ENCODE results near the gene OBSL1. TPM values are rescaled to one million over a fixed set of nuclear protein-coding genes. Genes with fewer than 3 reads are reported as not detected.

Gene OBSL1
- total RNA-seq, result 1 to 10 TPM in 1 of 3 donors, under 1 TPM in 2; 0.07 to 8.8 (median 0.32) TPM
- 0.38 TPM for total RNA-seq (2013)

DNA sequence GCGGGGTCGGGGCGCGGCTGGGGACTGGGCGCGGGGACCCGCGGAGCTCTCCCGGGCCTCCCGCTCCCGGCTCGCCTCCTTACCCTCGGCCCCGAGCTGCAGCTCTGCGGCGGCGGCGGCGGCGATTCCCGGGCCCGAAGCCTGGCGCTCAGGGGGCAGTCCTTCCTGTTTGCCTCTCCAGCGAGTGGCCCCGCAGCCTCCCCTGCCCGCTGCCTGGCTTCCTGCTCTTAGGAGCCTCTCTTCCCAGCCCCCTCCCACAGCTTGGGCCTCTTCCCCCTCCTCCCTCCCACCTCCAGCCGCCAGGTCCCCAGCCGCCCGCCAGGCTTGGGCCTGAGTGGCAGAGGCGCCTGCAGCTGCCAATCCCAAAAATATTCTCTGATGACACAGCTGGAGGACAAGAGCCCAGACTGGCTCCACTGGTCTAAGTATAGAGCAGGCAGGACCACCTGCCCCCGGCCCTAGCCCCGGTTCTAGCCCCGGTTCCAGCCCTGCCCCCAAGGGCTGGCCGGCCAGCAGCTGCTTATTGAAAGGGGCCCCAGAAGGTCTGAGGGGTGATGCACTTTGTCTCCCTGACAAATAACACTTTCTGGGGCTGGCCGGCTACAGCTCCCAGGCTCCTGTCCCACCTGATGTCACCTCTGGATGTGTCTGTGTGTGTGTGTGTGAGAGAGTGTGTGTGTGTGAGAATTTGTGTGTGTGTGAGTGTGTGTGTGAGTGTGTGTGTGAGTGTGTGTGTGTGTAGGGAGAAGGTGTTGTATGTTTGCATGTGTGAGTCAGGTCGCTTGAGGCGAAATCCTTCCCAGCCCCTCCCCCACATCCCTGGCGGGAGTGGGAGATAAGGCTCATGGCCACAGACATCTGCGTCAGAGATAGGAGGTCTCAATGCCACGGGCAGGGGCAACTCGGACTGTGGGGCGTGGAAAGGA lies at the start of gene OBSL1:
Gene OBSL1 (minus strand): TSS at position 229 of the 926 bp plus-strand sequence. CDS start 307 bp downstream, outside the sequence.
- peak within 1 kb of the TSS; percentile 61 for H3K4me3 Mint-ChIP-seq
- H3K27me3 ChIP-seq (ENCODE audit: control insufficient read depth, insufficient read depth, low read length), result peaks cover 11% of the 10 kb centered on the region

DNA sequence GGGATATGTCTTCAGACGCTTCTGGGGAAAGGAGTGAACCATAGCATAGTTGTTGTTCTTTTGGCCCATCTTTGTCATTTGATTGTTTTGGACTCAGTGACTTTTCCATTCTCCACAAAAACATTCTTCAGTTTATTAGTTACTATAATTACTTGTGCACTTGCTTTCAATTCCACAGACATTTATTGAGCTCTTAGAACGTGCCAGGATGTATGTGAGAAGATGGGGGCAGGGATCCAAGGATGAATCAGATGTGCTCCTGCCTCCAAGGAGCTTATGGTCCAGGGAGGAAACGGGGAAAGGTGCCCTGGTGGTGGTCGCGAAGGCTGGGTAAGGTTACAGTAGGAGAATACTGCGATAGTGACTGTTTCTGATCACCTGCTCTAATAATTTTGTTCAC lies 49.2 kb upstream of the OBSL1 start:
- Histone ChIP-seq H3K9me3 (ENCODE audit: control insufficient read depth, insufficient read depth, low read length) (no peaks in the 10 kb centered on the region), H3K27ac (ENCODE audit: low read length) (no peak overlapping the region), H3K4me3 (ENCODE audit: low read length) (no peak overlapping the region), H3K27me3 (ENCODE audit: control insufficient read depth, insufficient read depth, low read length) (no peaks in the 10 kb centered on the region), H3K4me1 (ENCODE audit: control insufficient read depth, insufficient read depth, low read length) (no peaks in the 10 kb centered on the region), H3K36me3 (ENCODE audit: control insufficient read depth, insufficient read depth, low read length) (peaks cover 2% of the 10 kb centered on the region)
- 82% methylated on average over 6 of the region's 6 CpGs for WGBS (ENCODE audit: insufficient coverage)
- no peak for DNase-seq
- Mint-ChIP-seq H3K9me3 (no peaks in the 10 kb centered on the region), H3K4me3 (no peak overlapping the region), H3K27ac (no peak overlapping the region), H3K27me3 (ENCODE audit: low read depth in 2 of 2) (peaks cover 4 to 17% of the 10 kb centered on the region in 2 donors), H3K4me1 (no peaks in the 10 kb centered on the region), H3K36me3 (no peaks in the 10 kb centered on the region)
- ATAC-seq, result no peak
- TF ChIP-seq CTCF (IDR thresholded peaks at IDR 0.05), result no peak
- intact Hi-C loops (cut with micrococcal nuclease), result no loop called here

More for the DNA sequence above, at the start of gene OBSL1:
- H3K27ac Mint-ChIP-seq, result no peak within 1 kb of the TSS
- Histone ChIP-seq H3K4me3 (ENCODE audit: low read length) (no peak within 1 kb of the TSS), H3K4me1 (ENCODE audit: control insufficient read depth, insufficient read depth, low read length) (peaks cover 7% of the 10 kb centered on the region), H3K36me3 (ENCODE audit: control insufficient read depth, insufficient read depth, low read length) (no peaks in the 10 kb centered on the region), H3K27ac (ENCODE audit: low read length) (no peak within 1 kb of the TSS), H3K9me3 (ENCODE audit: control insufficient read depth, insufficient read depth, low read length) (no peaks in the 10 kb centered on the region)
- DNase-seq (no peak), ATAC-seq (peak; percentile 34 to 43 (median 36))
- H3K36me3 Mint-ChIP-seq, result no peaks in the 10 kb centered on the region
- no peaks in the 10 kb centered on the region for H3K9me3 Mint-ChIP-seq
- no peaks in the 10 kb centered on the region for H3K4me1 Mint-ChIP-seq
- no peak for TF ChIP-seq CTCF (IDR thresholded peaks at IDR 0.05)
- peaks cover 42 to 58% of the 10 kb centered on the region in 2 donors for H3K27me3 Mint-ChIP-seq (ENCODE audit: low read depth in 2 of 2)
- WGBS (ENCODE audit: insufficient coverage), result 10% methylated on average over 39 of the region's 42 CpGs
- intact Hi-C loops (cut with micrococcal nuclease), result no loop called here

- no peak overlapping the region for H3K4me3 Mint-ChIP-seq
- Histone ChIP-seq H3K9me3 (ENCODE audit: control insufficient read depth, insufficient read depth, low read length) (no peaks in the 10 kb centered on the region), H3K36me3 (ENCODE audit: control insufficient read depth, insufficient read depth, low read length) (peaks cover 14% of the 10 kb centered on the region), H3K27me3 (ENCODE audit: control insufficient read depth, insufficient read depth, low read length) (no peaks in the 10 kb centered on the region), H3K4me3 (ENCODE audit: low read length) (no peak overlapping the region), H3K27ac (ENCODE audit: low read length) (no peak overlapping the region), H3K4me1 (ENCODE audit: control insufficient read depth, insufficient read depth, low read length) (no peaks in the 10 kb centered on the region)
- H3K27me3 Mint-ChIP-seq (ENCODE audit: low read depth in 2 of 2), result peaks cover 0 to 5% of the 10 kb centered on the region in 2 donors
- 66% methylated on average over 2 of the region's 4 CpGs for WGBS (ENCODE audit: insufficient coverage)
- TF ChIP-seq CTCF (IDR thresholded peaks at IDR 0.05), result no peak
- no peaks in the 10 kb centered on the region for H3K9me3 Mint-ChIP-seq
- ATAC-seq (no peak), DNase-seq (no peak)
- intact Hi-C loops (cut with micrococcal nuclease), result no loop called here
- peaks cover 0 to 3% of the 10 kb centered on the region in 2 donors for H3K4me1 Mint-ChIP-seq
- H3K36me3 Mint-ChIP-seq, result no peaks in the 10 kb centered on the region
- no peak overlapping the region for H3K27ac Mint-ChIP-seq
These were observed 47.9 kb upstream of the OBSL1 start for GRCh38 chr2:219619235-219619634.
